IMR-90 (cell line): Measurements from ENCODE around the gene CHAC1. TPM values are rescaled to one million over a fixed set of nuclear protein-coding genes. Genes with fewer than 3 reads are reported as not detected.

Source experiments
- ATAC-seq: fragments of 200-7000 bp; cut with Tn5 transposase; 2 replicates; pipeline ENCODE4 v1.9.1; 2020; ENCODE audit warnings: low read depth, mild to moderate bottlenecking, moderate library complexity
- BruUV-seq: library from RNA; stranded (reverse); fragments of 400-500 nt; replicated peaks from 2 replicates; lab custom pipeline; 2021; lab: Mats Ljungman, UMichigan
- CTCF ChIA-PET: fragments of 300-600 bp; formaldehyde crosslinking; extraction: SDS; loops from one replicate; lab custom pipeline; 2021; ENCODE audit warnings: antibody characterized with exemption; lab: Yijun Ruan, JAX
- POLR2A ChIA-PET: fragments of 300-600 bp; sonication (Branson Sonifier 250); formaldehyde crosslinking; loops from one replicate; lab custom pipeline; 2022; ENCODE audit warnings: antibody characterized with exemption; ENCODE audit not compliant: unreplicated experiment; lab: Charles Lee
- DNase-seq: peaks from one replicate; pipeline ENCODE4 v3.0.0; 2013
- H2AFZ ChIP-seq: replicated peaks from 2 replicates; pipeline ENCODE3; 2013; ENCODE audit warnings: low read length, mild to moderate bottlenecking; ENCODE audit not compliant: poor library complexity
- H2AK5ac ChIP-seq: 2 replicates; pipeline ENCODE4 v1.6.1; 2013; ENCODE audit warnings: low read depth, low read length, inconsistent platforms
- H2AK9ac ChIP-seq: replicated peaks from 2 replicates; pipeline ENCODE3; 2013; ENCODE audit warnings: mild to moderate bottlenecking, low read depth, low read length, moderate library complexity; ENCODE audit not compliant: poor library complexity
- H2BK120ac ChIP-seq: 2 replicates; pipeline ENCODE4 v1.6.1; 2013; ENCODE audit warnings: low read depth, low read length, inconsistent platforms
- H2BK15ac ChIP-seq: 3 replicates; pipeline ENCODE4 v1.6.1; 2013; ENCODE audit warnings: low read depth, low read length, inconsistent platforms
- H2BK20ac ChIP-seq: 2 replicates; pipeline ENCODE4 v1.6.1; 2013; ENCODE audit warnings: low read depth, mild to moderate bottlenecking, inconsistent platforms, low read length, moderate library complexity
- H2BK5ac ChIP-seq: 2 replicates; pipeline ENCODE4 v1.6.1; 2013; ENCODE audit warnings: mild to moderate bottlenecking, low read depth, low read length, inconsistent platforms; ENCODE audit not compliant: poor library complexity, severe bottlenecking
- H3K14ac ChIP-seq: replicated peaks from 2 replicates; pipeline ENCODE4 v1.6.1; 2013; ENCODE audit warnings: low read depth, low read length, inconsistent platforms
- H3K18ac ChIP-seq: 2 replicates; pipeline ENCODE4 v1.6.1; 2013; ENCODE audit warnings: low read depth, low read length, control low read depth
- H3K23ac ChIP-seq: 2 replicates; pipeline ENCODE4 v1.6.1; 2013; ENCODE audit warnings: low read depth, low read length, inconsistent platforms
- H3K27ac ChIP-seq: 2 replicates; pipeline ENCODE4 v1.5.1; 2013; ENCODE audit warnings: mild to moderate bottlenecking, control low read depth, low read length; ENCODE audit not compliant: insufficient read depth
- H3K27me3 ChIP-seq: 2 replicates; pipeline ENCODE4 v1.6.1; 2013; ENCODE audit warnings: low read length; ENCODE audit not compliant: control insufficient read depth, insufficient read depth
- H3K36me3 ChIP-seq: 2 replicates; pipeline ENCODE4 v1.6.1; 2013; ENCODE audit warnings: low read length, mixed read lengths; ENCODE audit not compliant: control insufficient read depth, insufficient read depth
- H3K4ac ChIP-seq: 2 replicates; pipeline ENCODE4 v1.6.1; 2013; ENCODE audit warnings: low read depth, low read length, inconsistent platforms
- H3K4me1 ChIP-seq: 2 replicates; pipeline ENCODE4 v1.6.1; 2013; ENCODE audit warnings: low read length, mixed read lengths; ENCODE audit not compliant: control insufficient read depth, insufficient read depth
- H3K4me2 ChIP-seq: 2 replicates; pipeline ENCODE4 v1.6.1; 2013; ENCODE audit warnings: low read depth, mild to moderate bottlenecking, control low read depth, low read length, moderate library complexity
- H3K4me3 ChIP-seq: 2 replicates; pipeline ENCODE4 v1.5.1; 2013; ENCODE audit warnings: low read depth, mild to moderate bottlenecking, control low read depth, low read length, moderate library complexity; ENCODE audit not compliant: insufficient read depth
- H3K56ac ChIP-seq: 2 replicates; pipeline ENCODE4 v1.6.1; 2013; ENCODE audit warnings: low read length, inconsistent platforms; ENCODE audit not compliant: insufficient read depth; ENCODE audit errors: extremely low read depth
- H3K79me1 ChIP-seq, 2 experiments: 2 replicates each; pipeline ENCODE4 v1.6.1; 2013; ENCODE audit warnings: low read length in 2 of 2, inconsistent platforms in 1 of 2, low read depth in 1 of 2
- H3K9ac ChIP-seq: 2 replicates; pipeline ENCODE4 v1.6.1; 2013; ENCODE audit warnings: low read depth, low read length, control low read depth
- H3K9me1 ChIP-seq: 2 replicates; pipeline ENCODE4 v1.6.1; 2013; ENCODE audit warnings: low read length, inconsistent platforms; ENCODE audit not compliant: insufficient read depth
- H3K9me3 ChIP-seq: 2 replicates; pipeline ENCODE4 v1.6.1; 2013; ENCODE audit warnings: low read length; ENCODE audit not compliant: control insufficient read depth, insufficient read depth
- H4K20me1 ChIP-seq: 2 replicates; pipeline ENCODE4 v1.6.1; 2013; ENCODE audit warnings: low read length, inconsistent platforms; ENCODE audit not compliant: insufficient read depth
- H4K5ac ChIP-seq: 2 replicates; pipeline ENCODE4 v1.6.1; 2013; ENCODE audit warnings: mild to moderate bottlenecking, low read depth, low read length, control low read depth
- H4K8ac ChIP-seq, 2 experiments: 2 replicates each; pipeline ENCODE4 v1.6.1; 2013; ENCODE audit warnings: low read depth in 2 of 2, low read length in 2 of 2, control low read depth in 1 of 2, inconsistent platforms in 1 of 2
- H4K91ac ChIP-seq: 2 replicates; pipeline ENCODE4 v1.6.1; 2013; ENCODE audit warnings: low read depth, low read length, inconsistent platforms; ENCODE audit not compliant: insufficient read depth
- MXI1 ChIP-seq: IDR thresholded peaks from 2 replicates; pipeline ENCODE4 v1.6.1; 2012; ENCODE audit warnings: low read depth, mild to moderate bottlenecking, low read length, moderate library complexity, borderline replicate concordance
- POLR2A ChIP-seq: IDR thresholded peaks from 2 replicates; pipeline ENCODE4 v1.6.1; 2012; ENCODE audit warnings: mild to moderate bottlenecking, low read depth, low read length
- RFX5 ChIP-seq: IDR thresholded peaks from 2 replicates; pipeline ENCODE4 v1.8.0; 2012; ENCODE audit warnings: low read depth, mild to moderate bottlenecking, low read length, moderate library complexity
- WGBS, 2 experiments: methylation state at CpG; one replicate each; pipeline versions ENCODE4 v1.1.5 to v1.1.7; 2013; ENCODE audit warnings: missing lambda C conversion rate in 2 of 2; ENCODE audit not compliant: insufficient read length in 1 of 2; ENCODE audit errors: extremely low coverage in 2 of 2; 5-methylcytosine and 5-hydroxymethylcytosine counted together
- dilution Hi-C: fragments of 300-500 bp; cut with HindIII; formaldehyde crosslinking; loops from one replicate; pipeline ENCODE4 v1.14.3; 2018; ENCODE audit warnings: low sequenced_read_pairs; ENCODE audit not compliant: unreplicated experiment
- in situ Hi-C: fragments of 300-500 bp; cut with MboI; formaldehyde crosslinking; loops from 3 replicates; pipeline ENCODE4 v1.14.3; 2019; ENCODE audit warnings: low sequenced_read_pairs, inconsistent platforms, mixed read lengths
- intact Hi-C: fragments of 100-400 bp; cut with micrococcal nuclease; formaldehyde crosslinking; loops from 2 replicates; pipeline ENCODE4 v1.10.0; 2022
- polyA plus RNA-seq, 3 experiments: library from polyadenylated mRNA; depleted of rRNA; stranded (reverse); fragments of >200 nt; gene quantifications; 2 replicates each; pipeline ENCODE4 v1.2.3, GENCODE V29; 2012; ENCODE audit warnings: low replicate concordance in 1 of 3
- total RNA-seq: library from RNA; depleted of rRNA; stranded (reverse); fragments of >200 nt; gene quantifications from 2 replicates; pipeline ENCODE4 v1.2.3, GENCODE V29; 2012
- TF ChIP-seq, protein P1 (sequence below): conservative IDR thresholded peaks from 2 replicates; pipeline ENCODE4 v1.5.1; 2012; ENCODE audit warnings: mild to moderate bottlenecking, low read depth, low read length, improper control_type of control experiment

The CHAC1 gene
- total and polyA plus RNA-seq, 2 of the 4 experiments (the other 2 are of a cell fraction) = 51.3 to 77.8 TPM

- DNase-seq (peak; percentile 59), ATAC-seq (peak; percentile 63)
- Histone ChIP-seq H3K27me3 (peaks cover 26% of the 10 kb centered on the region), H2BK20ac (no peak within 1 kb of the TSS), H3K79me1 (peaks cover 0 to 39% of the 10 kb centered on the region in 2 experiments; a peak in 3 of 4 replicates), H3K4ac (peak within 1 kb of the TSS; percentile 50), H2BK5ac (no peak within 1 kb of the TSS), H4K91ac (peak within 1 kb of the TSS; percentile 21), H2AFZ (peak within 1 kb of the TSS; percentile 96), H3K36me3 (no peaks in the 10 kb centered on the region), H3K9me3 (no peaks in the 10 kb centered on the region), H3K23ac (peak within 1 kb of the TSS; percentile 77; the same call in 1 of the 2 replicates), H4K8ac (peak within 1 kb of the TSS in 1 of 2 experiments; percentile 15; a peak in 1 of 4 replicates), H3K9ac (peak within 1 kb of the TSS; percentile 58), H3K18ac (no peak within 1 kb of the TSS), H4K20me1 (peaks cover 38% of the 10 kb centered on the region), H3K4me2 (peak within 1 kb of the TSS; percentile 99), H3K9me1 (peaks cover 13% of the 10 kb centered on the region), H3K56ac (no peak within 1 kb of the TSS), H3K4me1 (peaks cover 21% of the 10 kb centered on the region), H2BK15ac (no peak within 1 kb of the TSS; the same call in 2 of the 3 replicates), H2BK120ac (no peak within 1 kb of the TSS), H3K27ac (no peak within 1 kb of the TSS; the same call in 1 of the 2 replicates), H2AK5ac (peak within 1 kb of the TSS; percentile 56; the same call in 1 of the 2 replicates), H4K5ac (no peak within 1 kb of the TSS), H3K4me3 (peak within 1 kb of the TSS; percentile 85), H3K14ac (peak within 1 kb of the TSS; percentile 40), H2AK9ac (peak within 1 kb of the TSS; percentile 60)
- dilution Hi-C loops (no loop called here), intact Hi-C loops (no loop called here), in situ Hi-C loops (no loop called here)
- POLR2A ChIA-PET = no interaction called here
- TF ChIP-seq MXI1 (0 out of 2 replicates have a peak, but pooled peaks have one; percentile 34), POLR2A (peak; percentile 82), RFX5 (no peak)
- TF ChIP-seq, protein P1, sequence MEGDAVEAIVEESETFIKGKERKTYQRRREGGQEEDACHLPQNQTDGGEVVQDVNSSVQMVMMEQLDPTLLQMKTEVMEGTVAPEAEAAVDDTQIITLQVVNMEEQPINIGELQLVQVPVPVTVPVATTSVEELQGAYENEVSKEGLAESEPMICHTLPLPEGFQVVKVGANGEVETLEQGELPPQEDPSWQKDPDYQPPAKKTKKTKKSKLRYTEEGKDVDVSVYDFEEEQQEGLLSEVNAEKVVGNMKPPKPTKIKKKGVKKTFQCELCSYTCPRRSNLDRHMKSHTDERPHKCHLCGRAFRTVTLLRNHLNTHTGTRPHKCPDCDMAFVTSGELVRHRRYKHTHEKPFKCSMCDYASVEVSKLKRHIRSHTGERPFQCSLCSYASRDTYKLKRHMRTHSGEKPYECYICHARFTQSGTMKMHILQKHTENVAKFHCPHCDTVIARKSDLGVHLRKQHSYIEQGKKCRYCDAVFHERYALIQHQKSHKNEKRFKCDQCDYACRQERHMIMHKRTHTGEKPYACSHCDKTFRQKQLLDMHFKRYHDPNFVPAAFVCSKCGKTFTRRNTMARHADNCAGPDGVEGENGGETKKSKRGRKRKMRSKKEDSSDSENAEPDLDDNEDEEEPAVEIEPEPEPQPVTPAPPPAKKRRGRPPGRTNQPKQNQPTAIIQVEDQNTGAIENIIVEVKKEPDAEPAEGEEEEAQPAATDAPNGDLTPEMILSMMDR = no peak
- BruUV-seq = no TSS peak
- WGBS, 2 experiments = 0% methylated on average over 37 of the region's 71 CpGs; no CpG with 5 or more reads in 1 of the 2 experiments
- CTCF ChIA-PET = interaction anchor here (0.6 to 2.5 kb wide), 7 partner anchors 13 to 89 kb away, joined by 3 to 6 read pairs (median 3); no protein-coding TSS in a partner anchor
Measured at GRCh38 chr15:40928821-40929659, 24.2 kb upstream of the CHAC1 start, which contains the start of gene DLL4. Gene DLL4 (plus strand): TSS chr15:40929340. CDS start chr15:40929669, 329 bp downstream.
